ENCODE data around the gene ZNF346.

DNA sequence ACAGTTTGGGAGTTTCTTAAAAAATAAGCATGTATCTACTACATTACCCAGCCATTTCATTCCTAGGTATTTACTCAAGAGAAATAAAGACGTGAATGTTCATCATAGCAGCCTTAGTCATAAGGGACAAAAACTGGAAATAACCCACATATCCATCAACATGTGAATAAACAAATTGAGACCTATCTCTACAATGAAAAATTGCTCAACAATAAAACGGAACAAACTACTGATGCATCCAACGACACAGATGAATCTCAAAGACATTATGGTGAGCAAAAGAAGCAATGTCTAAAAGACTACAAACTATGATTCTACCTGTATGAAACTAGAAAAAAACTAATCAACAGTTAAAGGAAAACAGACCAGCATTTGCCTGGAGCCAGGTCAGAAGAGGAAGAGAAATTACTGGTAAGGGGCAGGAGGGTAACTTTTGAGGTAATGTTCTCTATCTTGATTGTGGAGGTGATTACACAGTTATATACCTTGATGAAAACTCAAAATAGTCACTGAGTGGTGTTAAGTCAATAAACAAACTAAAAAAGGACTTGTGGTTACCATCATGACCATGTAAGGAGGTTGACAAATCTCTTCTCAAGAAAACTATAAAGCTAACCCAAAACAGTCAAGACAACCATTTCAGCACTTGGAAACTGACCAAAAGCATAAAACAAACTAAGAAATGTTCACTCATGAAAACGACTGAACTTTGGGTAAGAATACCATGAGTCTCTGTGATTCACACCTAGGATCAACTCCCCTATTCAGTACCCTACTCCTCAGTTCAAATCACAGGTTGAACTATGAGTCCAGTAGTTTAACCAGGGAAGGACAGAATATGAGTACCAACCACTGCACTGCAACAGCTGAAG lies 26.4 kb upstream of the ZNF346 start:
- TF ChIP-seq ZFP90 (CRISPR knock-in tag; IDR thresholded peaks at IDR 0.05; ENCODE audit: borderline replicate concordance) (no peak), SMAD9 (CRISPR knock-in tag; IDR thresholded peaks at IDR 0.05) (no peak), GPN1 (CRISPR knock-in tag; IDR thresholded peaks at IDR 0.05; ENCODE audit: borderline replicate concordance) (no peak), GTF3A (CRISPR knock-in tag; conservative IDR thresholded peaks at IDR 0.05) (no peak)
- TF ChIP-seq, protein P1, sequence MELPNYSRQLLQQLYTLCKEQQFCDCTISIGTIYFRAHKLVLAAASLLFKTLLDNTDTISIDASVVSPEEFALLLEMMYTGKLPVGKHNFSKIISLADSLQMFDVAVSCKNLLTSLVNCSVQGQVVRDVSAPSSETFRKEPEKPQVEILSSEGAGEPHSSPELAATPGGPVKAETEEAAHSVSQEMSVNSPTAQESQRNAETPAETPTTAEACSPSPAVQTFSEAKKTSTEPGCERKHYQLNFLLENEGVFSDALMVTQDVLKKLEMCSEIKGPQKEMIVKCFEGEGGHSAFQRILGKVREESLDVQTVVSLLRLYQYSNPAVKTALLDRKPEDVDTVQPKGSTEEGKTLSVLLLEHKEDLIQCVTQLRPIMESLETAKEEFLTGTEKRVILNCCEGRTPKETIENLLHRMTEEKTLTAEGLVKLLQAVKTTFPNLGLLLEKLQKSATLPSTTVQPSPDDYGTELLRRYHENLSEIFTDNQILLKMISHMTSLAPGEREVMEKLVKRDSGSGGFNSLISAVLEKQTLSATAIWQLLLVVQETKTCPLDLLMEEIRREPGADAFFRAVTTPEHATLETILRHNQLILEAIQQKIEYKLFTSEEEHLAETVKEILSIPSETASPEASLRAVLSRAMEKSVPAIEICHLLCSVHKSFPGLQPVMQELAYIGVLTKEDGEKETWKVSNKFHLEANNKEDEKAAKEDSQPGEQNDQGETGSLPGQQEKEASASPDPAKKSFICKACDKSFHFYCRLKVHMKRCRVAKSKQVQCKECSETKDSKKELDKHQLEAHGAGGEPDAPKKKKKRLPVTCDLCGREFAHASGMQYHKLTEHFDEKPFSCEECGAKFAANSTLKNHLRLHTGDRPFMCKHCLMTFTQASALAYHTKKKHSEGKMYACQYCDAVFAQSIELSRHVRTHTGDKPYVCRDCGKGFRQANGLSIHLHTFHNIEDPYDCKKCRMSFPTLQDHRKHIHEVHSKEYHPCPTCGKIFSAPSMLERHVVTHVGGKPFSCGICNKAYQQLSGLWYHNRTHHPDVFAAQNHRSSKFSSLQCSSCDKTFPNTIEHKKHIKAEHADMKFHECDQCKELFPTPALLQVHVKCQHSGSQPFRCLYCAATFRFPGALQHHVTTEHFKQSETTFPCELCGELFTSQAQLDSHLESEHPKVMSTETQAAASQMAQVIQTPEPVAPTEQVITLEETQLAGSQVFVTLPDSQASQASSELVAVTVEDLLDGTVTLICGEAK (IDR thresholded peaks at IDR 0.05) = no peak
- TF ChIP-seq, protein P1 (CRISPR knock-in tag; IDR thresholded peaks at IDR 0.05) = no peak
